Measurements from ENCODE around the gene TRIM6.
"Not testable (repeated sequence)": the region's sequence is repeated elsewhere in the genome, so short reads cannot be mapped to it uniquely, and the experiment has no call there.

Gene TRIM6, protein sequence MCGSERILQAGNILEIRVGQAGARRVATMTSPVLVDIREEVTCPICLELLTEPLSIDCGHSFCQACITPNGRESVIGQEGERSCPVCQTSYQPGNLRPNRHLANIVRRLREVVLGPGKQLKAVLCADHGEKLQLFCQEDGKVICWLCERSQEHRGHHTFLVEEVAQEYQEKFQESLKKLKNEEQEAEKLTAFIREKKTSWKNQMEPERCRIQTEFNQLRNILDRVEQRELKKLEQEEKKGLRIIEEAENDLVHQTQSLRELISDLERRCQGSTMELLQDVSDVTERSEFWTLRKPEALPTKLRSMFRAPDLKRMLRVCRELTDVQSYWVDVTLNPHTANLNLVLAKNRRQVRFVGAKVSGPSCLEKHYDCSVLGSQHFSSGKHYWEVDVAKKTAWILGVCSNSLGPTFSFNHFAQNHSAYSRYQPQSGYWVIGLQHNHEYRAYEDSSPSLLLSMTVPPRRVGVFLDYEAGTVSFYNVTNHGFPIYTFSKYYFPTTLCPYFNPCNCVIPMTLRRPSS

DNA sequence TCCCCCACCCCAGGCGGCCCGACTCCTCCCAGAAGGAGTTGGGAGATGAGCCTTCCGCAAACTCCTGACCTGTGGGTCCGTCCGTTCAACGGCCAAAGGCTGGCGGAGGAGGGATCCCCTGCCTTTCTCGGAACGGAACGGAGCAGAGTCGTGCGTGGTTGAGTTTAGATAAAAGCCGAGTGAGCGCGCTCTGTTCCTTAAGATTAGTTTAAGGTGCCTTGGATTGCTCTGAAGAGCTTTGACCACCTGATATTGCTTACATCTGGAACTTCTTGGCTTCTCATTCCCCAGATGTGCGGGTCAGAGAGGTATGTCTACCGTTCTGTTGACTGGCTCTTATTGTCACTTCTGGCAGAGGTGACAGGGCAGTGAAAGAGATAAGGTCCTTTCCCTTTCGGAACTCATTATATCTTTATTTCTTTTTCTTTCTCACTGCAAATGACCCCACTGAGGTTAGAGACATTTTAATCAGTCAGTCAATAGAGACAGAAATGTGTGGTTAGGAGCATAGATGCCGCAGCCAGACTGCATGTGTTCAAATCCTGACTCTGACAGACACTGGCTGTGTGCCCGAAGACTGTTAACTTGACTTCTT lies at the start of gene TRIM6:
TRIM6 (plus strand) TSS at position 31 of the 595 bp plus-strand sequence; CDS start at position 292, 261 bp downstream.
- no peak for DNase-seq (ENCODE audit: low spot score)

DNA sequence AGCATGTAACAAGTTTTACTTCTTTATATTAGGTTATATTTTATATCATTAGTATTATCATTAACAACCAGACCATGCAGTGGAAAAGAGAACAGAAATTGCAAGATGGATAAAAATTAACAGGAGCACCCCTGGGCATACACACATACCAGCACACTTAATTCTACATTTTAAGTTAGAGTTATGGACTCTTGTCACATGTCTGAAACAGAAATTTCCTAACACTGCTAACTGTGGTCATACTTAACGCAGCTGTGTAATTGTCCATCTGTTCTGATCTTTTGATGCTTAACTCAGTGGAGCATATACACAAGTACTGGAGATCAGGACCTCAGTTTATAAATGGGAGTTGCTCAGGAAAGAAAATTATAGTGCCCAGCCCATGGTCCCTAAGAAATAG lies 48.5 kb upstream of the TRIM6 start:
- DNase-seq (ENCODE audit: low spot score) = no peak

DNA sequence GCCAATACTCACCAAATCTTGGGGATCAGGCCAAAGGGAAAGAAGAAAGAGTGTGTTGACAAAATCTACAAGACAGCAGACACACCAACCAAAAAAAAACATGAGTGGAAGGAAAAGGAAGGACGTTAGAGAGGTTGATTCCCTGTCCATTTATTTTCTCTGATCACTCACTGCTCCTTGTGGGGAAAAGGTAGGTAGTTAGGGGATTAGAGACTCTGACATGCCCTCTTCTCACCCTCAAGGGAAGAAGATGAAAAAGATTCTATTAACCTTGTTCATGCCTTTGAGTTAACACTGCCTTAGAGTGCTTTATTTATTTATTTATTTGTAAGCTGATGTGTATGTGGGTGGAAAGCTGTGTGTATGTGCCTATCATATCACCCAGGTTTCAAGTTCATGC lies 48.0 kb upstream of the TRIM6 start, which contains the start of gene OR52H1:
OR52H1 (minus strand) TSS at position 101 of the 400 bp plus-strand sequence. CDS start 3,035 bp downstream, outside the sequence.
- DNase-seq (ENCODE audit: low spot score) = no peak

DNA sequence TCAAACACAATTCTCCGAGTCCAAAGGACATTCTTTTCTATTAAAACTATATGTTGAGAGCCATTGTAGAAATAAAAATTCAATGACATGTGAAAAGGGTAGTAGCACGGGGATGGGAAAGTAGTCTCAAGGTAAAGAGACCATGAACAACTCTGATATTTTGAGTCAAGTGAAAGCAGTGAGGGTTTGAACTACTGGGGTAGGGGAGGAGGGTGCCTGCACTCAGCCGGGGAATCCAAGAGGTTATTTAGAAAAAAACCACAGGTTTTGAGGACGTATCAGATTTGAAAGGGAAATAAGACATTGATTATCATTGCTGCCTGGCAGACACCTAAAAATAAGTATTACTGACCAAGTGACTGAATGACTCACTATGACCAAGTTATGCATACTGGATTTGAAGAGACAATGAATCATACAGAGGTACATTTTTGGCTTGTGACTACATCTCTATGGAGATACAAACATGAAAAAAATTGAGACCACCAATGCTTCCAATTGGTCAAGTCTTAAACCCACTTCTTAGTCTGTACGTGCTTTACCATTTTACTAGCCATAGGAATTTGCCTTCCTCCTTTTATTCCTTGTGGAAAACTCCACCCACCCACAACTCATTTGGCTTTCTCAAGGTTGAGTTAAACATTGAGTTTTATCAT lies 45.9 kb upstream of the TRIM6 start:
- peak; percentile 22 for DNase-seq (ENCODE audit: low spot score)

DNA sequence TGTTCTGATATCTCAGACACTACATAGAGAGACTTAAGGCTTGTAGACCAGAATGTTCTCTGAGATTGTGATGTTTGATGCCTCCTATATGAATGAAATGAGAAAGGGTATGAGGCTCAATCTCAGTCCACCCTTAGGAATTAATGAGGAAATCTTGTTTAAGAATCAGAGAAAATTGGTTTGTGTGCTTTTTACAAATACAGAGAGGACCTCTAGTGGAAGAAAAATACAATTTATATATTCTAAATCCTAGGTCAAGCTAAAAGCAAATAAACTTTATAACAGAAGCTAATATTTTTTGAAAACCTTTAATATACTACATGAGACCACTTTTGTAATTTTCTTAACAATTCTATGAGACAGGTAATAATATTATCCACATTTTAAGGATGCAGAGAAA lies 43.1 kb upstream of the TRIM6 start:
- DNase-seq (ENCODE audit: low spot score) = peak; percentile 11

DNA sequence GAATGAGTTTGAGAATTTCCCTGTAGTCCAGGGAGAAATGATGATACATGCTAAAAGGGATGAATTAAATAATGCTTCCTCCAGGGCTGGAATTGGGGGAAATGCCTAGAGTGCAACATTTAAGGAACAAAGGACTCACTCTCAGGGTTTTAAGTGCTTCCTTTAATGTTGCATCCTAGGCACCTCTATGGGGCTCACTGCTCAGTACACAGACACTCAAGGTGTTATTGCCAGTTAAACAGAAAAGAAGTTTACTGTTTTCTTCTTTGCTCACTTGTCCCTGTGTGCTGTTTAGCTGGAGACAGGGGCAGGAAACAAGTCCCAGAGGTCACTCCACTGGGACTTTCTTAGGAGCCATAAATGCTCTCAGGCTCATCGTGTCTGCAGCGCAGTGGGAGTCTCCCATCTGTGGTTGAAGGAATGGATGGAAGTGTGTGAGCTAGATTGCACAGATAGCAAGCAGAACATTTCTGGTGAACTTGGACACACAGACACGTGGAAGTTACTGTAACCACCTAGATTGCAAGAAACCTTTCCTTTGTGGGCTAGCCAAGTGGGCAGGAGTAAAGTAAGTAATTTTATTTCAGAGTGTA lies 39.7 kb upstream of the TRIM6 start:
- no peak for DNase-seq (ENCODE audit: low spot score)

DNA sequence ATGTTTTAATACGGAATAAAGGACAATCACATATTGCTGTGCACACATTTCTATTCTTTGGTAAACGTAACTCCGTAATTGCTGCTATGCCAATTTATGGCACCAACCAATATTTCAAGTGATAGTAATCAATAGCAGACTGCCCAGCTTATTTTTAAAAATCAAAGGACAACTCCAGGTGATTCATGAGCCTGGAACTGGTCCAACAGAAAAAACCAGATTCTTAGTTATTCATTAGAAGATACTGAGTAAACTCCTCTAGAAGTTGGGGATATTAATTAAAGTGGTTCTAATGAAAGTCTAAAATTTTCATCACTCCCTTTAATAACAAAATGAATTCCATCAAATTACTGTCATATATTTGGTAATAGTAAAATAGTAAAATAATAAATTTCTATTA lies 38.7 kb upstream of the TRIM6 start:
- no peak for DNase-seq (ENCODE audit: low spot score)

DNA sequence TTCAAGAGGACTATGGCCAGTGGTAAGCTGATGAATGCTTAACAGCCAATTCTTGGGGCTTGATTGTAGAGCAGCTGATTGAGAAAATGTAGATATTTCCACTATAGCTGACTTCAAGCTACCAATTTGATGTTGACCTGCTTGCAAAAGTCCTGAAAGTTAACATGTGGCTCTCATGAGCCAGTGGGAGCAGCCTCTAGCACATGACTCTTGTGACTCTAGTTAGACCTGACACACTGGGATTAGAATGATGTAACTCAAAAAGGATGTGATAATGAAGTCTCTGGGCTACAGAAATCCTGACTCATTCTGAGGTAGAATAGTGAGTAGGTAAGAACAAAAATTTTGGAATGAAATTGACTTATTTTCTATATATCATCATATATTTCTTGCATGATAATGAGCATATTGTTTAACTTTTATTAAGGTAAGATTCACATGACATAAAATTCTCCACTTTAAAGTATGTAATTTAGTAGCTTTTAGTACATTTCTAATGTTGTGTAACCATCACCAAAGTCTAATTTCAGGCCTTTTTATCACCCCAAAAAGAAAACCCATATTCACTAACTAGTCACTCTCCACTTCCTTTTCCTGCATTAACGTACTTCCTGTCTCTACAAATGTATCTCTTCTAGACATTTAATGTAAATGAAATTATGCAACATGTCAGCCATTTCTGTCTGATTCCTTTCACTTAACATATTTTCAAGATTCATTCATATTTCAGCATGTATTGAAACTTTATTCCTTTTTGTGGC lies 32.0 kb upstream of the TRIM6 start:
- no peak for DNase-seq (ENCODE audit: low spot score)

DNA sequence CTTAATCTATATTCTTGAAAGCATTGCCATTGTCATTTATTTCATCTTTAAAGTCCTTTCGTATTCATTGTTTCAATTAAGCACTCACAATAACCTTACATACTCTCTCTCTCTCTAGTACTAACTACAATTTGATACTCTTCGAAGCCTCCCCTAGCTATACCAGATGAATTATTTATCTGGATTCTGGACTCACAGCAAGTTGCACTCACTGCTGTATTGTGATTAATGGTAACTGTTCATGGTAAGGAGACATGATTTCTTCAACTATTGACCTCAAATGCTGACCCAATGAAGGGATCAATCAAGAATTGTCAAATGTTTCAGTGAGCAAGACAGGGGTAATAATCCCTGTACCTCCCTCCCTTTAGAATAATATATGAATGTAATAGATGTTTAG lies 21.8 kb upstream of the TRIM6 start:
- no peak for DNase-seq (ENCODE audit: low spot score)

DNA sequence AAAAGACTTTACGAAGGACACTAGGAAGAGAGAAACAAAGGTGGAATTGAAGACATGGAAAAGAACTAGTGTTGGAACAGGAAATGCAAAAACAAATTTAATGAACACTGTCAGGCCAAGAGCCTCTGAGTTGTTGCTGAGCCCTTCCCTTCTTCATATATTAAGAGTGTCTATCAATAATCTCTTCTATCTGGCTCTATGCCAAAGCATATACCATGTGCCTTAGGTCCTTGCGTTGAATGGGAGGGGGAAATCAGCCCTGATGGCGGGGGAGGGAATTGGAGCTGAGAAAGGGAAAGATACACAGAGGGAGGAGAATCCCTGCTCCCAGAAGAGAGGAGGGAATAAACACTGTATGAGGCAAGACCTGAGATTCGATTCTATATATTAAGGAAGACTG lies 21.3 kb upstream of the TRIM6 start:
- no peak for DNase-seq (ENCODE audit: low spot score)

DNA sequence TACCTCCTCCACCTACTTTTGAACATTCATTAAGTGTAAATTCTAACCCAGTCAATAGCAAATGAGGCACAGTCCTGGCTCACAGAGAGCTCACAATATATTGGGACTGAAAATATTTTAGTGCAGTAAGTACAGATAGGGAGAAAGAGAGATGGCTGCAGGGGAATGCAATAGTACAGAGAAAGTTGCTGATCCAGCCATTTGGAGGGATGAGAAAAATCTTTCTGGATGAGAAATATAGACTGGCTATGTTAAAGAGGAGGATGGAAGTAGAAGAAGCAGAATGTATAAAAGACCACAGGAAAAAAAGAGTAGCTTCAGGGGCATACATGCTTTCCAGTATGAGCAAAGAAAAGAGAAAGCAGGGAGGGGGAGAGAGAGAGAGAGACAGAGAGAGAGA lies 19.3 kb upstream of the TRIM6 start:
- no peak for DNase-seq (ENCODE audit: low spot score)

DNA sequence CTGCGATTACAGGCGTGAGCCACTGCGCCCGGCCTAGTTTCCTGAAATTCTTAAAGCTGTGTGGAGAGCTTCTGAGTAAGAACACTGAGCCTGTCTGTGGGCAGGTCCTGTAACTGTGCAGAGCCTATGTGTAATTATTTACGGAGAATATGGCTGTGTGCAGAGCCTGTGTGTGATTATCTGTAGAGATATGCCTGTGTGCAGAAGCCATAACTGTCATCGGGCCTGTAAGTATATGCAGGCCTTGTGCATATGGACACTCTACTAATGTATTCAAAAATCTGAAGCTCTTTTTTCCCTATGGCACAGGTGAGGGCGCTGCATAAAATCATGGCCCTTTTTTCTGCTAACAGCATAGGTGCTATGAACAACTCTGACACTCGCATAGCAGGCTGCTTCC lies 15.9 kb upstream of the TRIM6 start, which contains the start of gene OR52B6:
OR52B6 (plus strand) TSS at position 301 of the 400 bp plus-strand sequence; CDS start at position 301, 0 bp downstream.
- no peak for DNase-seq (ENCODE audit: low spot score)

DNA sequence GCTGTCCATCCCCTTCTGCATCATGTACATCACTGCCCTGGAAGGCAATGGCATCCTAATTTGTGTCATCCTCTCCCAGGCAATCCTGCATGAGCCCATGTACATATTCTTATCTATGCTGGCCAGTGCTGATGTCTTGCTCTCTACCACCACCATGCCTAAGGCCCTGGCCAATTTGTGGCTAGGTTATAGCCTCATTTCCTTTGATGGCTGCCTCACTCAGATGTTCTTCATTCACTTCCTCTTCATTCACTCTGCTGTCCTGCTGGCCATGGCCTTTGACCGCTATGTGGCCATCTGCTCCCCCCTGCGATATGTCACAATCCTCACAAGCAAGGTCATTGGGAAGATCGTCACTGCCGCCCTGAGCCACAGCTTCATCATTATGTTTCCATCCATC lies 15.4 kb upstream of the TRIM6 start:
- DNase-seq (ENCODE audit: low spot score) = no peak

DNA sequence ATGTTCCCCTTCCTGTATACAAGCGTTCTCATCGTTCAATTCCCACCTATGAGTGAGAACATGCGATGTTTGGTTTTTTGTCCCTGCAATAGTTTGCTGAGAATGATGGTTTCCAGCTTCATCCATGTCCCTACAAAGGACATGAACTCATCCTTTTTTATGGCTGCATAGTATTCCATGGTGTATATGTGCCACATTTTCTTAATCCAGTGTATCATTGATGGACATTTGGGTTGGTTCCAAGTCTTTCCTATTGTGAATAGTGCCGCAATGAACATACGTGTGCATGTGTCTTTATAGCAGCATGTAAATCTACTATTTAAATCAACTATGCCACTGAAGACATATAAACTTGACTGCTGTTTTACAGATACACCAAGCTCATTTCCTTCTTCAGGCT lies 12.0 kb upstream of the TRIM6 start:
- DNase-seq (ENCODE audit: low spot score) = not testable (repeated sequence)

DNA sequence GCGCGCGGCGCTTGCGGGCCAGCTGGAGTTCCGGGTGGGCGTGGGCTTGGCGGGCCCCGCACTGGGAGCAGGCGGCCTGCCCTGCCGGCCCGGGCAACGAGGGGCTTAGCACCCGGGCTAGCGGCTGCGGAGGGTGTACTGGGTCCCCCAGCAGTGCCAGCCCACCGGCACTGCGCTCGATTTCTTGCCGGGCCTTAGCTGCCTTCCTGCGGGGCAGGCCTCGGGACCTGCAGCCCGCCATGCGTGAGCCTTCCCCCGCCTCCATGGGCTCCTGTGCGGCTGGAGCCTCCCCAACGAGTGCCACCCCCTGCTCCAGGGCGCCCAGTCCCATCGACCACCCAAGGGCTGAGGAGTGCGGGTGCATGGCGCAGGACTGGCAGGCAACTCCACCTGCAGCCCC lies 6.5 kb upstream of the TRIM6 start:
- DNase-seq (ENCODE audit: low spot score) = not testable (repeated sequence)

DNA sequence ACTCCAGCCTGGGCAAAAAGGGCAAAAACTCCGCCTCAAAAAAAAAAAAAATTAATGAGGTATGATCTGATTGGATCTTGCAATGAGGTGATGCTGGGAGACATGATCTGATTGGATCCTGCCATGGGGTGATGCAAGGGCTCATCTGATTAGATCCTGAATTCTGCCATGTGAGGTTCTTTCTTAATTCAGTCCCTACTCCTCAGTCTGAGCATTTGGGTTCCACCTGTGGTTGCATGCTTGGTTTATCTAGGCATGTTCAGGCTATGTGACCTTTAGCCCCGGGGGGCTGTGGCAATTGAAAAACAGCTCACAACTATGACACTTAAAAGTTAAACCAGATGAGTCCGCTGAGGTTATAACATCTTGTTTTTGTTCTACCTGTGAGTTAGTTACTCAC lies 4.8 kb upstream of the TRIM6 start:
- no peak for DNase-seq (ENCODE audit: low spot score)

DNA sequence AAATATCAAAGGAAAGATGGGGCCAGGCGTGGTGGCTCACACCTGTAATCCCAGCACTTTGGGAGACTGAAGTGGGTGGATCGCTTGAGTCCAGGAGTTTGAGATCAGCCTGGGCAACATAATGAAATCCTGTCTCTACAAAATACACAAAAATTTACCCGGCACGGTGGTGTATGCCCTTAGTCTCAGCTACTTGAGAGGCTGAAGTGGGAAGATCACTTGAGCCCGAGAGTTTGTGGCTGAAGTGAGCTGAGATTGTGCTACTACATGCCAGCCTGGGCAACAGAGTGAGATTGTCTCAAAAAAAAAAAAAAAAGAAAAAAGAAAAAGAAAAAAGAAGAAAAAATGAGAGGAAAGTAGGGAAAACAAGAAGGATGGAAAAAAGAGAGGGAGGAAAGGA lies 3.8 kb upstream of the TRIM6 start:
- no peak for DNase-seq (ENCODE audit: low spot score)

DNA sequence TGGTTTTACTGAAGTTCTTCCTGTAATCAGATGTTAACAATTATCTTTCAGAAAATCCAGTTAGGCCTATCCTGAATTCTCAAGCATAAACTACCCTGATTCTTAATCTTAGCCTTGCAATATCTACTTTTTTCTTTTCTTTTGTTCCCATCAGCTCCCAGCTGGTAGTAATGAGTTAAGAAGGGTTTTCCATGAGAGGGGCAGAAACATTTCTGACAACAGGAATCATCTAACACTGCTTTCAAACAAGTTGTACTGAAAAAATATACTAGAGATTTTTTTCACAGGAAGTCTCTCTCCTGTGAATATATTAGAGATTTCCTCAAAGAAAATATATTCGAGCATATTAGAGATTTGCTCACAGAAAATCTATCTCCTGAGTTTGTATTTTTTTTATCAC lies 3.3 kb upstream of the TRIM6 start:
- DNase-seq (ENCODE audit: low spot score) = no peak

DNA sequence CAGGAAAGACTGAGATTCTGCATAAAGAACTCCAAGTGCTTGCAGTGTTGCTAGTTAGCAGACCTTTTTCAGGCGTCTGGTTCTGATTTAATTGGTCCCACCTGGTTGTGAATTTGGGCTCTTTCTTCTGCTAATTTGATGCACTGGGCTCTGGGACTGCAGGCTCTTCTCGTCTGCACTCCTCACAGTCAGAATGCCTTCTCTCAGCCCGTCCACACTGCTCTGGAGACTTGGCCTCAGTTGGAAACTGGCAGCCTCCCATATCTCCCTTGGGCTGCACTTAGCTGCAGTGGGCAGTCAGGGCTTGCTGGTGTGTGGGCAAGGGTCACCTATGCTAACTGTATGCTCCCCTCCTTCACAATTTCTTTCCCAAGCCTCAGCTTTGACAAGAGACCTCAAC lies 1.5 kb downstream of the TRIM6 start:
- no peak for DNase-seq (ENCODE audit: low spot score)

DNA sequence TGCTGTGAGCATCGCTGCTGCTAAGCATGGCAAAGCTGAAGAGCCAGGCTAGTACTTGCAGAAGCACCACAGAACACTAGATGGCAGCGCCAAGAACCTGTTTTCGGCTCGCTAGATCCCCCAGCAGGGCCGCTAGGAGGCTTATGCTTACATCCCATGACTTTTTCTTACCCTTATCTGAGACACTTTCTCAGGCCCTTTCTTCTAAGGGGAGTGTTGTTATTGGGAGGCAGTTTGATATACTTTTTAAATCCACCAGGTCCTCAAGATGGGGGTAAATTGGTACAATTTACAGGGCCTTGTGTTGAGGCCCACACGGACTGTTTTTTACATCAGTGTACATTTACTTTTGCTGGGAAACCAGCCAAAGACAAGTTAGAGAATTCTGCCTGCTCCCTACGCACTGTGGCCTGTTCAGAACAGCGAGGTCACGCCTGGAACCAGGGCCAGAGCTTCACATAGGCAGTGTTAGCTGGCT lies 4.0 kb downstream of the TRIM6 start:
- DNase-seq (ENCODE audit: low spot score) = peak; percentile 54

DNA sequence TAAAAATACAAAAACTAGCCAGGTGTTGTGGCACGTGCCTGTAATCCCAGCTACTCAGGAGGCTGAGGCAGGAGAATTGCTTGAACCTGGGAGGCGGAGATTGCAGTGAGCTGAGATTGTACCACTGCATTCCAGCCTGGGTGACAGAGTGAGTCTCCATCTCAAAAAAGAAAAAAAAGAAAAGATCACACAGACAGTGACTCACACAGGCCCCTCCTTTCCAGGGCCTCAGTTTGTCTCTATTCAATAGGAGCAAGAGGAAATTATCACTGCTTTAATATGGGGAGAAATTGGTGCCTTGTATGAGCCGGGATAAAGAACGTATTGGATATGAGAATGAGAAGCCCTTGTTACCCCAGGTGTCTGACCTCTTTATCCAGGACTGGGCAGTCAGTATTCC lies 6.4 kb downstream of the TRIM6 start:
- DNase-seq (ENCODE audit: low spot score) = not testable (repeated sequence)

Data from SW480 (cell line).